Panc1 (cell line): ENCODE results near the gene WNT11.

Experiments
- TF ChIP-seq, protein P1 (sequence below): fragments of 450-650 bp; IDR thresholded peaks from 2 replicates; pipeline ENCODE4 v1.5.1; 2017; ENCODE audit warnings: mild to moderate bottlenecking
- TF ChIP-seq, protein P2 (sequence below), 2 experiments: IDR thresholded peaks; 2 replicates each; pipeline ENCODE4 v1.6.1; 2011 to 2012; ENCODE audit warnings: low read depth in 2 of 2, control low read depth in 1 of 2, low read length in 1 of 2, mild to moderate bottlenecking in 1 of 2, moderate library complexity in 1 of 2; ENCODE audit not compliant: insufficient read depth in 1 of 2

DNA sequence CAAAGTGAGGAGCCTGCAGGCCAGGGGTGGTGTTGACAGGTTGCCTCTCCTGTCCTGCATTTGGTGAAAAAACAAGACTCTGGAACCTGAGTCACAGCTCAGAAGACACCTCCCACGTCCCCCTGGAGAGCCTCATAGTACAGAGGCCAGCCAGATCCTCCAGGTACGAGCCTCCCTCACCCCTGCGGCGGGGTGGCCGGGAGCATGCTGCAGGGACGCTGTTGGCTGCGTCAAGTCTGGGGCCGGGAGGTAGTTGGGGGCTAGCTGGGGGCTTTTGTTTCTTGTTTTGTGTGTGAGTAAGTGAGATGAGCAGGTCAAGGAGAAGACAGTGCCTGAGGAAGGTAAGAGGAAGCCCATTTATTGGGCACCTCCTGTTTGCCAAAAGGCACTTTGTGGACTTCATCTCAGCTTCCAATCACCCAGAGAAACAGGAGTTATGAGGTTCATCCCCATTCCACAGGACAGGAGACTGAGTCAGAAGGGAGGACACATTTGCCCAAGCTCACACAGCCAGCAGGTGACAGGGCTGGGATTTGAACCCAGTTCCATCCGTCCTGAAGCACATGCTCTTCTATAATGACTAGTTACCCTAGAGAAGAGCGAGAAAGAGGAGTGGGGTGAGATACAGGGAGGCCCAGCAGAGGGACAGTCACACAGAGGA lies 18.3 kb upstream of the WNT11 start:
- TF ChIP-seq, protein P1, sequence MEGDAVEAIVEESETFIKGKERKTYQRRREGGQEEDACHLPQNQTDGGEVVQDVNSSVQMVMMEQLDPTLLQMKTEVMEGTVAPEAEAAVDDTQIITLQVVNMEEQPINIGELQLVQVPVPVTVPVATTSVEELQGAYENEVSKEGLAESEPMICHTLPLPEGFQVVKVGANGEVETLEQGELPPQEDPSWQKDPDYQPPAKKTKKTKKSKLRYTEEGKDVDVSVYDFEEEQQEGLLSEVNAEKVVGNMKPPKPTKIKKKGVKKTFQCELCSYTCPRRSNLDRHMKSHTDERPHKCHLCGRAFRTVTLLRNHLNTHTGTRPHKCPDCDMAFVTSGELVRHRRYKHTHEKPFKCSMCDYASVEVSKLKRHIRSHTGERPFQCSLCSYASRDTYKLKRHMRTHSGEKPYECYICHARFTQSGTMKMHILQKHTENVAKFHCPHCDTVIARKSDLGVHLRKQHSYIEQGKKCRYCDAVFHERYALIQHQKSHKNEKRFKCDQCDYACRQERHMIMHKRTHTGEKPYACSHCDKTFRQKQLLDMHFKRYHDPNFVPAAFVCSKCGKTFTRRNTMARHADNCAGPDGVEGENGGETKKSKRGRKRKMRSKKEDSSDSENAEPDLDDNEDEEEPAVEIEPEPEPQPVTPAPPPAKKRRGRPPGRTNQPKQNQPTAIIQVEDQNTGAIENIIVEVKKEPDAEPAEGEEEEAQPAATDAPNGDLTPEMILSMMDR, result no peak
- TF ChIP-seq, protein P2, sequence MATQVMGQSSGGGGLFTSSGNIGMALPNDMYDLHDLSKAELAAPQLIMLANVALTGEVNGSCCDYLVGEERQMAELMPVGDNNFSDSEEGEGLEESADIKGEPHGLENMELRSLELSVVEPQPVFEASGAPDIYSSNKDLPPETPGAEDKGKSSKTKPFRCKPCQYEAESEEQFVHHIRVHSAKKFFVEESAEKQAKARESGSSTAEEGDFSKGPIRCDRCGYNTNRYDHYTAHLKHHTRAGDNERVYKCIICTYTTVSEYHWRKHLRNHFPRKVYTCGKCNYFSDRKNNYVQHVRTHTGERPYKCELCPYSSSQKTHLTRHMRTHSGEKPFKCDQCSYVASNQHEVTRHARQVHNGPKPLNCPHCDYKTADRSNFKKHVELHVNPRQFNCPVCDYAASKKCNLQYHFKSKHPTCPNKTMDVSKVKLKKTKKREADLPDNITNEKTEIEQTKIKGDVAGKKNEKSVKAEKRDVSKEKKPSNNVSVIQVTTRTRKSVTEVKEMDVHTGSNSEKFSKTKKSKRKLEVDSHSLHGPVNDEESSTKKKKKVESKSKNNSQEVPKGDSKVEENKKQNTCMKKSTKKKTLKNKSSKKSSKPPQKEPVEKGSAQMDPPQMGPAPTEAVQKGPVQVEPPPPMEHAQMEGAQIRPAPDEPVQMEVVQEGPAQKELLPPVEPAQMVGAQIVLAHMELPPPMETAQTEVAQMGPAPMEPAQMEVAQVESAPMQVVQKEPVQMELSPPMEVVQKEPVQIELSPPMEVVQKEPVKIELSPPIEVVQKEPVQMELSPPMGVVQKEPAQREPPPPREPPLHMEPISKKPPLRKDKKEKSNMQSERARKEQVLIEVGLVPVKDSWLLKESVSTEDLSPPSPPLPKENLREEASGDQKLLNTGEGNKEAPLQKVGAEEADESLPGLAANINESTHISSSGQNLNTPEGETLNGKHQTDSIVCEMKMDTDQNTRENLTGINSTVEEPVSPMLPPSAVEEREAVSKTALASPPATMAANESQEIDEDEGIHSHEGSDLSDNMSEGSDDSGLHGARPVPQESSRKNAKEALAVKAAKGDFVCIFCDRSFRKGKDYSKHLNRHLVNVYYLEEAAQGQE (IDR thresholded peaks at IDR 0.05; ENCODE audit: insufficient read depth in 1 of 2, low read depth in 2 of 2, low read length in 1 of 2), result no peak
